Activated CD4-positive, CD25-positive, alpha-beta regulatory T cell (primary cell): ENCODE measurements around the gene RARB.

Source experiments
- DNase-seq, 4 experiments: peaks; one replicate each; lab custom pipeline; 2025; lab: John Stamatoyannopoulos, UW

RARB gene

GRCh38 chr3:25604107-25604805, 176.2 kb downstream of the RARB start:
- DNase-seq: no peak

DNA sequence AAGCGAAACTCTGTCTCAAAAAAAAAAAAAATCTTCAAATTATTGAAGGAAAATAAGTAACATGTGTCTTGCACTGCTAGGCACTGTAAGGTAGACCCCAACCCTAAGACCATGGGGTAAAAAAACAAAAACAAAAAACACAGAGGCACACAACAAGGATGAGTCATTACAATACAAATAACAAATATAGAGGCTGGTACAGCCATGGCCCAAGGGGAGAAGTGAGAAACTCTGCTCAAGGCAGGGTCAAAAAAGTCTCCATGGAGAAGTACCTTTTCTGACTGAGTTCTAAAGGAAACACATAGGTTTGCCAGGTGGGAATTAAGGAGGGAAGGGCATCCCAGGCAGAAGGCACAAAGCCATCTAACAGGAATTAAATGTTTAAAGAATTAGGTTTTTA, 182.1 kb downstream of the RARB start:
- DNase-seq: no peak

DNA sequence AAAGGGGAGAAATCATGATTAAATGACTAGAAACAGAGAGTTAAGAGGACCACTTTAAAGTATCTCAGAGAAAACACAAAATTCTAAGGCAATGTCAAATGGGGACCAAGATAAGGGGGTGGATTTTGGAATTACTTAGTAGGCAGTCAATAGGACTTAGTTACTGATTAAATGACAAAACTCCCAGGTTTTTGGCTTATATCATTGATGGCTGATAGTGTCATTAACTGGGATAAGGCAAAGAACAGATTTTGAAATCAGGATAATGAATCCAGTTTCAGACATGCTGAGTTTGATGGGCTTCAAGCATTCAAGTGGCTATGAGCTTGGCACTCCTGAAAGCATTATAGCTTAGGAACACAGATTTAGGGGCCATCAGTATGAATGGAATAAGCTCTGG, 182.7 kb downstream of the RARB start:
- DNase-seq: no peak

DNA sequence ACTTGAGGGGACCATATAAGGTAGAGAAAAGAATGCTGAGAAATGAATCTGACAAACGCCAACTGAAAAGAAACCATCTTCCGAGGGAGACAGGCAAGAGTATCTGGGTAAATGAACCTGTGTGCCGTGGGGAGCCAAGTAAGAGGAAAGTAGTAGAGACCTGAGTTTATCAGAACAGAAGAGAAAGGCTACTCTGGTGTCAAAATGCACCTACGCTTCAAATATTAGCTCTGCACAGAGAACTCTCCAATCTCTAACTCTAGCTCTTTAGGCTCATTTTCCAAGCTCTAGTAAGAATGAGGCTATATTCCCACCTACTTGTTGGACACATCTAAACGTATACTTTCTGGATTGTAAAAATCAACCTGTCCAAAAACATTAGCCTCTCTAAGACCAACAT, 183.1 kb downstream of the RARB start:
- DNase-seq: no peak

- DNase-seq: no peak
Measured at GRCh38 chr3:25618028-25618427, 190.0 kb downstream of the RARB start.

DNA sequence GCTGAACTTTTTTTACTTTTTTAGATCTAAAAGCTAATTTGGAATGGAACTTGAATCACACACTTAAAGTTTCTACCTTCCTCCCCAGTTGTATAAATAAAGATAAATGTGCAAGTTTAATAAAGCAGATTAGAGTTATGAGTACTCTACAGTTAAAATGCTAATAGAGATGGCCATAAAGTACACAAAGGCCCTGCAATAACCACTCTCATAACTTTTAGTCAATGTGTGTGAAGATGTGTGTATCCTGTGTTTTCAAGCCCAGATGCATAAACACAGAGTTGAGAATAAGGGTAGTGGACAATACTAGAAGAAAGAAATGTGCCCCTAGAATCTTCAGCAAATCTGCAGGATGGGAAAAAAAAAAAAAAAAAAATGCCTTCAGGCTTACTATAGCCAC, 191.3 kb downstream of the RARB start:
- no peak for DNase-seq

GRCh38 chr3:25620493-25620892, 192.4 kb downstream of the RARB start:
- no peak for DNase-seq

GRCh38 chr3:25621087-25621486, 193.0 kb downstream of the RARB start:
- DNase-seq: no peak

DNA sequence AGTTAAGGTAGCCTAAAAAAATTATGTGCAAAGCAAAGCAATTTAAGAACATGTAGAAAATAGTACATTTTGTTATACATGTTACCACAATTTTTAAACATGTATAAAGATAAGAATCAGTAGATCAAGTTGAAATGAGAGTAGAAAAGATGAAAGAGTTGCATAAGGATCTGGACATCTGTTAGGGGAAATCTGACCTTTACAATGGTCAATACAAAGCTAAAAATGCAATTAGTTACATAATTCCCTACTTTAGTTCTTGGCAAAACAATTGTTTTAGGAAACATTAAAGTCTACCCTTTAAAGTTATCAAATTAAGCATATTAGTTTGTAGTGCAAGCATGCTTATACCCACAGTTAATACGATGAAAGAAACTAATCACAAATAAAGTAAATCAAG, 203.9 kb downstream of the RARB start:
- DNase-seq: no peak

DNA sequence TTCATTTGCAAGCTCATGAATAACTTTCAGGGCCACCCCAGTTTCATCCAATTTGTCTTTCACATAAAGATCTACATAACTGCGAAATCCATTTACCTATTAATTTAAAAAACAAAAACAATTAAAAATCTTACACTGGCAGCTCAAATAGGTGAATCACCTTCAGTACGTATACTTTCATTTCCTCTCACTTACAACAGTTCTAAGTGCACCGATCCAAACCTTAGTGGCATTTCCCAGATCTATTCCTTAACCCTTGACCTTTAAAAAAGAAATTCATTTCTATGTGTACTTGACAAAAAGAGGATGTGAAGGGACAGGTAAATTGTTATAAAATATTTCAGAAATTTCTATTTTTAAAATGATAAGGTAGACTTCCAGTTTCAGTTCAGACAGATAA, 205.9 kb downstream of the RARB start:
- DNase-seq: no peak

- DNase-seq: no peak
Measured at GRCh38 chr3:25635038-25635437, 207.0 kb downstream of the RARB start.
